Cardiac muscle cell (in vitro differentiated cells and primary cell): ENCODE results near the gene PRR29. TPM values are rescaled to one million over a fixed set of nuclear protein-coding genes. Genes with fewer than 3 reads are reported as not detected.
"Not testable (repeated sequence)": the region's sequence is repeated elsewhere in the genome, so short reads cannot be mapped to it uniquely, and the experiment has no call there.

ENCODE experiments used
- DNase-seq, 2 donors: peaks; one replicate each; pipeline versions ENCODE4 v3.0.0 to v3.0.0-alpha.2; 2010 to 2017; ENCODE audit warnings: low read depth in 1 of 2, low spot score in 1 of 2
- H3K27ac ChIP-seq: fragments of 200-600 bp; sonication (generic); 2 replicates; pipeline ENCODE4 v1.5.1; 2016
- H3K27me3 ChIP-seq: fragments of 200-600 bp; sonication (generic); 2 replicates; pipeline ENCODE4 v1.6.0; 2016; ENCODE audit warnings: control low read depth
- H3K36me3 ChIP-seq: fragments of 200-600 bp; sonication (generic); 2 replicates; pipeline ENCODE4 v1.5.1; 2016; ENCODE audit warnings: control low read depth
- H3K4me1 ChIP-seq: fragments of 200-600 bp; sonication (generic); 2 replicates; pipeline ENCODE4 v1.8.1; 2017; ENCODE audit warnings: low read depth, mild to moderate bottlenecking, mixed run types
- H3K4me3 ChIP-seq: fragments of 200-600 bp; sonication (generic); 2 replicates; pipeline ENCODE4 v1.5.1; 2016; ENCODE audit warnings: mild to moderate bottlenecking
- H3K9me3 ChIP-seq: fragments of 200-600 bp; sonication (generic); 2 replicates; pipeline ENCODE4 v1.5.1; 2017; ENCODE audit warnings: low read depth, mild to moderate bottlenecking, control low read depth
- CTCF ChIP-seq: IDR thresholded peaks from 2 replicates; pipeline ENCODE4 v1.5.1; 2012; ENCODE audit warnings: low read depth, mild to moderate bottlenecking, low read length
- polyA plus RNA-seq: library from polyadenylated mRNA; unstranded; fragments of >200 nt; fragmentation: Nextera tagmentation; extraction: Ambion mirVana; gene quantifications from 2 replicates; pipeline ENCODE4 v1.2.1, GENCODE V29; 2016
- total RNA-seq: library from RNA; depleted of rRNA; stranded (reverse); fragments of >200 nt; gene quantifications from 2 replicates; pipeline ENCODE4 v1.2.3, GENCODE V29; 2016

The PRR29 gene
- total and polyA plus RNA-seq, 2 experiments from 2014 or later = 1.7 to 3.6 TPM

- H3K36me3 ChIP-seq = no peaks in the 10 kb centered on the region
- H3K9me3 ChIP-seq = no peaks in the 10 kb centered on the region
- H3K4me3 ChIP-seq = no peak overlapping the region
- H3K27ac ChIP-seq = no peak overlapping the region
- no peaks in the 10 kb centered on the region for H3K27me3 ChIP-seq
- TF ChIP-seq CTCF = no peak
- no peak for DNase-seq
- no peaks in the 10 kb centered on the region for H3K4me1 ChIP-seq
Measured at GRCh38 chr17:64004903-64005733, 7.0 kb downstream of the PRR29 start.

GRCh38 chr17:64005734-64006167 is 7.6 kb downstream of the PRR29 start:
- Histone ChIP-seq H3K27ac (no peak overlapping the region), H3K4me1 (no peaks in the 10 kb centered on the region), H3K36me3 (no peaks in the 10 kb centered on the region), H3K4me3 (no peak overlapping the region), H3K9me3 (no peaks in the 10 kb centered on the region), H3K27me3 (no peaks in the 10 kb centered on the region)
- no peak for TF ChIP-seq CTCF
- DNase-seq = no peak

- Histone ChIP-seq H3K27ac (no peak overlapping the region), H3K36me3 (no peaks in the 10 kb centered on the region), H3K4me3 (no peak overlapping the region), H3K9me3 (no peaks in the 10 kb centered on the region), H3K4me1 (no peaks in the 10 kb centered on the region), H3K27me3 (no peaks in the 10 kb centered on the region)
- DNase-seq = peak in 1 of 2 donors; percentile 49
- TF ChIP-seq CTCF = no peak
Measured at GRCh38 chr17:64006361-64007088, 8.4 kb downstream of the PRR29 start.

GRCh38 chr17:64007089-64007837 is 9.1 kb downstream of the PRR29 start:
- not testable (repeated sequence) for H3K4me1 ChIP-seq, H3K27ac ChIP-seq, H3K36me3 ChIP-seq, DNase-seq, H3K27me3 ChIP-seq, H3K4me3 ChIP-seq, H3K9me3 ChIP-seq

GRCh38 chr17:64007838-64008282 is 9.7 kb downstream of the PRR29 start:
- Histone ChIP-seq H3K4me3 (no peak overlapping the region), H3K9me3 (no peaks in the 10 kb centered on the region), H3K27ac (no peak overlapping the region), H3K27me3 (no peaks in the 10 kb centered on the region), H3K36me3 (no peaks in the 10 kb centered on the region), H3K4me1 (no peaks in the 10 kb centered on the region)
- no peak for DNase-seq
- TF ChIP-seq CTCF = no peak
